Measurements from ENCODE around the gene ABCF3. TPM values are rescaled to one million over a fixed set of nuclear protein-coding genes. Genes with fewer than 3 reads are reported as not detected.

The ABCF3 gene
- total RNA-seq, 3 donors from 2014 or later (not counting 1 experiment from before 2014, with no cell fraction given), result 128 to 168 (median 157) TPM

- intact Hi-C loops (cut with micrococcal nuclease), result no loop called here
- DNase-seq (no peak), ATAC-seq (no peak)
- WGBS (ENCODE audit: insufficient coverage), result 88% methylated on average over 3 of the region's 3 CpGs
- H3K9me3 ChIP-seq (ENCODE audit: control insufficient read depth, insufficient read depth, low read length), result no peaks in the 10 kb centered on the region
- H3K4me1 ChIP-seq (ENCODE audit: control insufficient read depth, insufficient read depth, low read length), result no peaks in the 10 kb centered on the region
- no peak overlapping the region for H3K27ac Mint-ChIP-seq
- peaks cover 0 to 6% of the 10 kb centered on the region in 2 donors for H3K4me1 Mint-ChIP-seq
- H3K4me3 ChIP-seq (ENCODE audit: low read length), result no peak overlapping the region
- H3K36me3 ChIP-seq (ENCODE audit: control insufficient read depth, insufficient read depth, low read length), result peaks cover 66% of the 10 kb centered on the region
- no peak overlapping the region for H3K27ac ChIP-seq (ENCODE audit: low read length)
- TF ChIP-seq, protein P1, sequence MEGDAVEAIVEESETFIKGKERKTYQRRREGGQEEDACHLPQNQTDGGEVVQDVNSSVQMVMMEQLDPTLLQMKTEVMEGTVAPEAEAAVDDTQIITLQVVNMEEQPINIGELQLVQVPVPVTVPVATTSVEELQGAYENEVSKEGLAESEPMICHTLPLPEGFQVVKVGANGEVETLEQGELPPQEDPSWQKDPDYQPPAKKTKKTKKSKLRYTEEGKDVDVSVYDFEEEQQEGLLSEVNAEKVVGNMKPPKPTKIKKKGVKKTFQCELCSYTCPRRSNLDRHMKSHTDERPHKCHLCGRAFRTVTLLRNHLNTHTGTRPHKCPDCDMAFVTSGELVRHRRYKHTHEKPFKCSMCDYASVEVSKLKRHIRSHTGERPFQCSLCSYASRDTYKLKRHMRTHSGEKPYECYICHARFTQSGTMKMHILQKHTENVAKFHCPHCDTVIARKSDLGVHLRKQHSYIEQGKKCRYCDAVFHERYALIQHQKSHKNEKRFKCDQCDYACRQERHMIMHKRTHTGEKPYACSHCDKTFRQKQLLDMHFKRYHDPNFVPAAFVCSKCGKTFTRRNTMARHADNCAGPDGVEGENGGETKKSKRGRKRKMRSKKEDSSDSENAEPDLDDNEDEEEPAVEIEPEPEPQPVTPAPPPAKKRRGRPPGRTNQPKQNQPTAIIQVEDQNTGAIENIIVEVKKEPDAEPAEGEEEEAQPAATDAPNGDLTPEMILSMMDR (IDR thresholded peaks at IDR 0.05), result no peak
- H3K27me3 Mint-ChIP-seq (ENCODE audit: low read depth in 2 of 2), result no peaks in the 10 kb centered on the region
- no peaks in the 10 kb centered on the region for H3K27me3 ChIP-seq (ENCODE audit: control insufficient read depth, insufficient read depth, low read length)
- H3K4me3 Mint-ChIP-seq, result no peak overlapping the region
- no peaks in the 10 kb centered on the region for H3K9me3 Mint-ChIP-seq
- no peaks in the 10 kb centered on the region for H3K36me3 Mint-ChIP-seq
These were observed 42.7 kb upstream of the ABCF3 start for GRCh38 chr3:184143327-184143726.

GRCh38 chr3:184144505-184144904 is 41.5 kb upstream of the ABCF3 start:
- Histone ChIP-seq H3K36me3 (ENCODE audit: control insufficient read depth, insufficient read depth, low read length) (peaks cover 65% of the 10 kb centered on the region), H3K4me3 (ENCODE audit: low read length) (no peak overlapping the region), H3K4me1 (ENCODE audit: control insufficient read depth, insufficient read depth, low read length) (no peaks in the 10 kb centered on the region), H3K27me3 (ENCODE audit: control insufficient read depth, insufficient read depth, low read length) (no peaks in the 10 kb centered on the region), H3K27ac (ENCODE audit: low read length) (no peak overlapping the region), H3K9me3 (ENCODE audit: control insufficient read depth, insufficient read depth, low read length) (no peaks in the 10 kb centered on the region)
- Mint-ChIP-seq H3K27me3 (ENCODE audit: low read depth in 2 of 2) (no peaks in the 10 kb centered on the region), H3K36me3 (no peaks in the 10 kb centered on the region), H3K9me3 (no peaks in the 10 kb centered on the region), H3K4me1 (peaks cover 0 to 6% of the 10 kb centered on the region in 2 donors), H3K27ac (no peak overlapping the region), H3K4me3 (no peak overlapping the region)
- intact Hi-C loops (cut with micrococcal nuclease), result no loop called here
- DNase-seq, result no peak
- TF ChIP-seq, protein P1 (IDR thresholded peaks at IDR 0.05), result no peak
- WGBS (ENCODE audit: insufficient coverage), result 93% methylated on average over 5 of the region's 5 CpGs
- no peak for ATAC-seq

GRCh38 chr3:184145111-184145524 is 40.9 kb upstream of the ABCF3 start:
- H3K27me3 ChIP-seq (ENCODE audit: control insufficient read depth, insufficient read depth, low read length), result no peaks in the 10 kb centered on the region
- intact Hi-C loops (cut with micrococcal nuclease), result no loop called here
- H3K4me3 Mint-ChIP-seq, result no peak overlapping the region
- no peaks in the 10 kb centered on the region for H3K36me3 Mint-ChIP-seq
- no peaks in the 10 kb centered on the region for H3K9me3 ChIP-seq (ENCODE audit: control insufficient read depth, insufficient read depth, low read length)
- H3K27ac ChIP-seq (ENCODE audit: low read length), result no peak overlapping the region
- peaks cover 0 to 5% of the 10 kb centered on the region in 2 donors for H3K4me1 Mint-ChIP-seq
- ATAC-seq (peak in 2 of 3 donors; percentile 38 to 40), DNase-seq (peak in 1 of 2 donors; percentile 62)
- no peaks in the 10 kb centered on the region for H3K9me3 Mint-ChIP-seq
- TF ChIP-seq, protein P1 (IDR thresholded peaks at IDR 0.05), result no peak
- H3K4me1 ChIP-seq (ENCODE audit: control insufficient read depth, insufficient read depth, low read length), result no peaks in the 10 kb centered on the region
- no peak overlapping the region for H3K27ac Mint-ChIP-seq
- WGBS (ENCODE audit: insufficient coverage), result 77% methylated on average over 4 of the region's 4 CpGs
- peaks cover 61% of the 10 kb centered on the region for H3K36me3 ChIP-seq (ENCODE audit: control insufficient read depth, insufficient read depth, low read length)
- H3K27me3 Mint-ChIP-seq (ENCODE audit: low read depth in 2 of 2), result no peaks in the 10 kb centered on the region
- no peak overlapping the region for H3K4me3 ChIP-seq (ENCODE audit: low read length)

GRCh38 chr3:184145751-184146270 is 40.2 kb upstream of the ABCF3 start:
- DNase-seq (no peak), ATAC-seq (no peak)
- Mint-ChIP-seq H3K36me3 (no peaks in the 10 kb centered on the region), H3K4me1 (no peaks in the 10 kb centered on the region), H3K27ac (no peak overlapping the region), H3K27me3 (ENCODE audit: low read depth in 2 of 2) (no peaks in the 10 kb centered on the region), H3K4me3 (no peak overlapping the region), H3K9me3 (no peaks in the 10 kb centered on the region)
- H3K27me3 ChIP-seq (ENCODE audit: control insufficient read depth, insufficient read depth, low read length), result no peaks in the 10 kb centered on the region
- H3K9me3 ChIP-seq (ENCODE audit: control insufficient read depth, insufficient read depth, low read length), result no peaks in the 10 kb centered on the region
- TF ChIP-seq, protein P1 (IDR thresholded peaks at IDR 0.05), result no peak
- intact Hi-C loops (cut with micrococcal nuclease), result no loop called here
- peaks cover 54% of the 10 kb centered on the region for H3K36me3 ChIP-seq (ENCODE audit: control insufficient read depth, insufficient read depth, low read length)
- no peak overlapping the region for H3K4me3 ChIP-seq (ENCODE audit: low read length)
- WGBS (ENCODE audit: insufficient coverage), result 91% methylated on average over 8 of the region's 8 CpGs
- no peak overlapping the region for H3K27ac ChIP-seq (ENCODE audit: low read length)
- no peaks in the 10 kb centered on the region for H3K4me1 ChIP-seq (ENCODE audit: control insufficient read depth, insufficient read depth, low read length)
